K562 (cell line): ENCODE results near the gene GRHL3. TPM values are rescaled to one million over a fixed set of nuclear protein-coding genes. Genes with fewer than 3 reads are reported as not detected.

ENCODE experiments used
- ATAC-seq: fragments of 200-7000 bp; cut with Tn5 transposase; 3 replicates; pipeline ENCODE4 v1.9.1; 2020; ENCODE audit warnings: moderate library complexity
- BruUV-seq: library from RNA; stranded (reverse); fragments of 400-500 nt; replicated peaks from 2 replicates; lab custom pipeline; 2021; lab: Mats Ljungman, UMichigan
- CTCF ChIA-PET: fragments of 300-600 bp; formaldehyde crosslinking; extraction: SDS; loops from one replicate; lab custom pipeline; 2021; ENCODE audit warnings: low intra/inter-chr PET ratio; lab: Yijun Ruan, JAX
- POLR2A ChIA-PET: fragments of 300-600, 350-650 bp; sonication (Branson Sonifier 250); formaldehyde crosslinking; extraction: SDS; loops from one replicate; lab custom pipeline; 2021; ENCODE audit warnings: antibody characterized with exemption, inconsistent platforms; lab: Yijun Ruan, JAX
- DNase-seq, 4 experiments: peaks; one replicate each; pipeline versions ENCODE4 v3.0.0 to v3.0.0-alpha.2; 2011 to 2018; ENCODE audit warnings: low spot score in 3 of 4, mixed read lengths in 3 of 4; ENCODE audit errors: extremely low read depth in 1 of 4
- FAIRE-seq: peaks from 2 replicates; lab custom pipeline; 2011; peaks lifted over from hg19 to GRCh38; lab: Jason Lieb, UNC
- H2AFZ ChIP-seq: 2 replicates; pipeline ENCODE4 v1.6.0; 2011; ENCODE audit warnings: low read depth, low read length, control low read depth, inconsistent platforms
- H3K27ac ChIP-seq: fragments of 200-600 bp; 3 replicates; pipeline ENCODE4 v1.8.0; 2011; ENCODE audit warnings: low read depth, mild to moderate bottlenecking, control low read depth, inconsistent platforms, low read length, moderate library complexity, mixed read lengths; ENCODE audit errors: extremely low read depth
- H3K27me3 ChIP-seq, 2 experiments: fragments of 300-600 bp in 1 of 2; 2 replicates in 1 of 2; 3 replicates in 1 of 2; pipeline versions ENCODE4 v1.6.0 to v1.8.0; 2011; ENCODE audit warnings: inconsistent platforms in 2 of 2, low read length in 2 of 2, mild to moderate bottlenecking in 1 of 2, mixed read lengths in 1 of 2, moderate library complexity in 1 of 2; ENCODE audit not compliant: control insufficient read depth in 2 of 2, insufficient read depth in 2 of 2
- H3K36me3 ChIP-seq: fragments of 300-600 bp; 3 replicates; pipeline ENCODE4 v1.8.0; 2011; ENCODE audit warnings: mild to moderate bottlenecking, low read length, inconsistent platforms; ENCODE audit not compliant: control insufficient read depth, insufficient read depth
- H3K4me1 ChIP-seq, 2 experiments: fragments of 200-600 bp in 1 of 2; replicated peaks in 1 of 2; 2 replicates in 1 of 2; 3 replicates in 1 of 2; pipeline versions ENCODE4 v1.5.1 to v1.8.0; 2011; ENCODE audit warnings: inconsistent platforms in 2 of 2, low read length in 2 of 2, mild to moderate bottlenecking in 1 of 2, mixed read lengths in 1 of 2, moderate library complexity in 1 of 2; ENCODE audit not compliant: control insufficient read depth in 2 of 2, insufficient read depth in 2 of 2
- H3K4me2 ChIP-seq: 2 replicates; pipeline ENCODE4 v1.6.1; 2011; ENCODE audit warnings: low read length, control low read depth, inconsistent platforms, mixed read lengths; ENCODE audit not compliant: insufficient read depth
- H3K4me3 ChIP-seq: fragments of 200-600 bp; sonication (generic), shearing (Covaris generic); 2 replicates; pipeline ENCODE4 v1.5.1; 2016; ENCODE audit warnings: control low read depth, inconsistent platforms
- H3K79me2 ChIP-seq: fragments of 200-600 bp; 3 replicates; pipeline ENCODE4 v1.8.0; 2011; ENCODE audit warnings: low read length, inconsistent platforms; ENCODE audit not compliant: control insufficient read depth, insufficient read depth
- H3K9ac ChIP-seq, 2 experiments: 2 replicates each; pipeline versions ENCODE4 v1.6.0 to v1.6.1; 2011; ENCODE audit warnings: low read depth in 2 of 2, low read length in 2 of 2, control low read depth in 1 of 2, inconsistent platforms in 1 of 2, mild to moderate bottlenecking in 1 of 2, mixed read lengths in 1 of 2; ENCODE audit not compliant: insufficient read depth in 1 of 2
- H3K9me1 ChIP-seq: one replicate; pipeline ENCODE4 v1.6.0; 2011; ENCODE audit warnings: inconsistent platforms, mild to moderate bottlenecking, low read length, moderate library complexity; ENCODE audit not compliant: control insufficient read depth, insufficient read depth
- H3K9me3 ChIP-seq: replicated peaks from 2 replicates; pipeline ENCODE4 v1.5.1; 2011; ENCODE audit warnings: low read depth, low read length, inconsistent platforms; ENCODE audit not compliant: control insufficient read depth, insufficient read depth
- H4K20me1 ChIP-seq: replicated peaks from 2 replicates; pipeline ENCODE4 v1.6.1; 2011; ENCODE audit warnings: low read length, inconsistent platforms, mixed read lengths; ENCODE audit not compliant: control insufficient read depth, insufficient read depth
- KLF16 ChIP-seq: IDR thresholded peaks from 2 replicates; pipeline ENCODE4 v1.6.1; 2016; ENCODE audit warnings: antibody characterized with exemption
- PPARD ChIP-seq: fragments of 250-450 bp; sonication (Bioruptor Pico); IDR thresholded peaks from 2 replicates; pipeline ENCODE4 v1.8.0; 2022; ENCODE audit warnings: inconsistent platforms, mild to moderate bottlenecking, moderate library complexity
- ZKSCAN1 ChIP-seq: fragments of 150-350 bp; IDR thresholded peaks from 2 replicates; pipeline ENCODE4 v1.6.1; 2016; ENCODE audit warnings: low read depth, low read length
- ZNF143 ChIP-seq: sonication (generic); formaldehyde crosslinking; IDR thresholded peaks from 2 replicates; pipeline ENCODE4 v1.9.0; 2022; ENCODE audit warnings: mild to moderate bottlenecking, missing genetic modification reagents
- WGBS: fragments of 100-300 bp; shearing (Covaris generic); methylation state at CpG from one replicate; pipeline ENCODE4 v1.1.6; 2016; ENCODE audit warnings: low coverage, mixed read lengths; ENCODE audit not compliant: insufficient coverage; ENCODE audit errors: missing lambda C conversion rate; 5-methylcytosine and 5-hydroxymethylcytosine counted together
- in situ Hi-C: fragments of 300-500 bp; cut with MboI; formaldehyde crosslinking; loops from 4 replicates; pipeline ENCODE4 v1.15.0; 2018; ENCODE audit warnings: inconsistent platforms, mixed read lengths
- intact Hi-C: fragments of 100-400 bp; cut with micrococcal nuclease; formaldehyde crosslinking; loops from 2 replicates; pipeline ENCODE4 v1.14.2; 2022
- polyA plus RNA-seq, 8 experiments: library from polyadenylated mRNA; depleted of rRNA in 4 of 8; stranded (reverse) in 5 of 8; unstranded in 3 of 8; fragments of >200 nt; fragmentation: Nextera tagmentation in 2 of 8; fragmentation: Illumina TruSeq in 1 of 8; extraction: Ambion mirVana in 2 of 8; extraction: Trizol in 1 of 8; gene quantifications; 2 replicates each; pipeline versions ENCODE4 v1.2.1 to v1.2.3, GENCODE V29; 2011 to 2014; ENCODE audit warnings: inconsistent platforms in 1 of 8, missing spikeins in 1 of 8
- total RNA-seq, 7 experiments: library from RNA; depleted of rRNA in 6 of 7; stranded (reverse); fragments of >200 nt in 6 of 7; fragmentation: Illumina TruSeq in 2 of 7; extraction: Trizol in 2 of 7; gene quantifications; 2 replicates each; pipeline versions ENCODE4 v1.2.1 to v1.2.3, GENCODE V29; 2011 to 2021; ENCODE audit warnings: low replicate concordance in 1 of 7
- TF ChIP-seq, protein P1 (sequence below): sonication (generic); formaldehyde crosslinking; IDR thresholded peaks from 2 replicates; pipeline ENCODE4 v1.4.0; 2020; ENCODE audit warnings: mild to moderate bottlenecking, missing genetic modification reagents

The GRHL3 gene
- total and polyA plus RNA-seq, 9 of the 15 experiments (the other 6 are each of a cell fraction or from before 2014, with no cell fraction given) = 0.01 to 0.04 TPM; not detected in 7

DNA sequence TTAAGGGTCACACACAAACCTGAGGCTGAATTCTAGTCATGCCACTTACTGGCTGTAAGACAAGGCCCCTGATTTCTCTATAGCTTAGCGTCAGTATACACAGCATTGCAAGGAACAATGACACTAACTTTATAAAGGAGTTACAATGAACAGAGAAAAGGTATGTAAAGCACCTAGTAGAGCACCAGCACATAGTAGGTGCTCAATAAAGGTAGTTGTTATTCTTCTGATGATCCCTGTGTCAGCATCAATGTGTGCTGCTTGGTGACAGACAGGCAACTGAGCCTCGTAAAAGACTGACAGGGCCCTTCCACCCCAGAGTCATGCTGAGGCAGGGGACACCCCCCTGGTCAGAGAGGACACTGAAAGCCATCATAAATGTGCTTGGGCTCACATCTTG, 43.2 kb downstream of the GRHL3 start:
- TF ChIP-seq PPARD (no peak), ZKSCAN1 (peak; percentile 91), KLF16 (no peak), ZNF143 (no peak)
- TF ChIP-seq, protein P1, sequence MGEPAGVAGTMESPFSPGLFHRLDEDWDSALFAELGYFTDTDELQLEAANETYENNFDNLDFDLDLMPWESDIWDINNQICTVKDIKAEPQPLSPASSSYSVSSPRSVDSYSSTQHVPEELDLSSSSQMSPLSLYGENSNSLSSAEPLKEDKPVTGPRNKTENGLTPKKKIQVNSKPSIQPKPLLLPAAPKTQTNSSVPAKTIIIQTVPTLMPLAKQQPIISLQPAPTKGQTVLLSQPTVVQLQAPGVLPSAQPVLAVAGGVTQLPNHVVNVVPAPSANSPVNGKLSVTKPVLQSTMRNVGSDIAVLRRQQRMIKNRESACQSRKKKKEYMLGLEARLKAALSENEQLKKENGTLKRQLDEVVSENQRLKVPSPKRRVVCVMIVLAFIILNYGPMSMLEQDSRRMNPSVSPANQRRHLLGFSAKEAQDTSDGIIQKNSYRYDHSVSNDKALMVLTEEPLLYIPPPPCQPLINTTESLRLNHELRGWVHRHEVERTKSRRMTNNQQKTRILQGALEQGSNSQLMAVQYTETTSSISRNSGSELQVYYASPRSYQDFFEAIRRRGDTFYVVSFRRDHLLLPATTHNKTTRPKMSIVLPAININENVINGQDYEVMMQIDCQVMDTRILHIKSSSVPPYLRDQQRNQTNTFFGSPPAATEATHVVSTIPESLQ (CRISPR knock-in tag) = no peak
- ChIA-PET POLR2A (interaction anchor here (0.9 kb wide), 1 partner anchor 29 kb away, joined by 3 read pairs; no protein-coding TSS in a partner anchor), CTCF (no interaction called here)
- FAIRE-seq = no peak
- BruUV-seq = no TSS peak
- Histone ChIP-seq H3K27ac (no peak overlapping the region), H3K4me3 (no peak overlapping the region), H3K79me2 (no peaks in the 10 kb centered on the region), H3K9ac (no peak overlapping the region), H3K9me3 (no peaks in the 10 kb centered on the region), H3K9me1 (no peaks in the 10 kb centered on the region), H3K27me3 (peaks cover 4 to 68% of the 10 kb centered on the region in 2 experiments; a peak in 4 of 5 replicates), H3K4me1 (peaks cover 0 to 8% of the 10 kb centered on the region in 2 experiments; a peak in 2 of 5 replicates), H3K36me3 (no peaks in the 10 kb centered on the region), H4K20me1 (peaks cover 14% of the 10 kb centered on the region), H3K4me2 (no peak overlapping the region), H2AFZ (no peak overlapping the region)
- 17% methylated on average over 2 of the region's 2 CpGs for WGBS
- no peak for DNase-seq
- intact Hi-C loops (no loop called here), in situ Hi-C loops (no loop called here)
- ATAC-seq = no peak
